Stimulated activated CD8-positive, alpha-beta memory T cell treated with anti-CD3 and anti-CD28 coated beads, Interleukin-4, amount 100 ng/mL, for 1 hour (primary cell): Measurements from ENCODE around the gene PTPMT1.

Source experiments
- DNase-seq, 2 donors: peaks; one replicate each; pipeline ENCODE4 v3.0.0-alpha.2; 2020; ENCODE audit warnings: low read depth in 2 of 2, low spot score in 1 of 2

Gene PTPMT1

DNA sequence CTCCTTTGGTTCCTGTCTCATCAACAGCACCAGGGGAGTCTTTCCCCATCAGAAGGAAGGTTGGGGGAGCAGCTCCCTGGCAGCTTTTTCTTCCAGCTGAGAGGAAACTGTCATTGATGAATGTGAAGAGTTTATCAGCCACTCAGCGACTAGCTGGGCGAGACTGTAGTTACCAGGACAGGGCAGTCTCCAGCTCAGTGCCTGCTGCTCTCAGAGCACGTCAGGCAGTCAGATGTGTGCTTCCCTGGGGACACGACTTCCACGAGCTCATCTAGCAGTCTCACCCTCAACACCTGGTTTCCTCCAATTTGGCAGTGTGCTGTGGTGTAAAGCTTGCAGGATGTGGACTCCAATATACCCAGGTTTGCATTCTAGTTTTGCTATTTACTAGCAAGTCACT is 41.3 kb downstream of the PTPMT1 start:
- DNase-seq: no peak

DNA sequence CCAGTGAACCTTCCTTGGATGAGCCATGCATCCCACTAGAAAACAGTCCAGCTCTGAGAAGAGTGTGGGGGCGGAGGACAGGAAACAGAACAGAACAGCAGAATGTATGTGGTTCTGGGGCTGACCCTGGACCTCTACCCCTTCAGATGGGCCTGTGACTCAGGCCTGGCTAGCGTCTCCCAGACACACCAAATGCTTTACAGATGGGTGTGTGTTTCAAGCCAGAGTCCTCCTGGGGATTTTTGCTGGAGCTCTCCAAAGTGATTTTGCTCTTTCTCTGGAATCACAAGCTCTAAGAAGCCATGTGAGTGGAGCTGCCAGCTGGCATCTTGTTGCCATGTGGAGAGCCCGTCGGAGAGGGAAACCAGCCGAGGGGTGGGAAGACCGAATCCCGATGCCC is 42.0 kb downstream of the PTPMT1 start:
- no peak for DNase-seq

DNA sequence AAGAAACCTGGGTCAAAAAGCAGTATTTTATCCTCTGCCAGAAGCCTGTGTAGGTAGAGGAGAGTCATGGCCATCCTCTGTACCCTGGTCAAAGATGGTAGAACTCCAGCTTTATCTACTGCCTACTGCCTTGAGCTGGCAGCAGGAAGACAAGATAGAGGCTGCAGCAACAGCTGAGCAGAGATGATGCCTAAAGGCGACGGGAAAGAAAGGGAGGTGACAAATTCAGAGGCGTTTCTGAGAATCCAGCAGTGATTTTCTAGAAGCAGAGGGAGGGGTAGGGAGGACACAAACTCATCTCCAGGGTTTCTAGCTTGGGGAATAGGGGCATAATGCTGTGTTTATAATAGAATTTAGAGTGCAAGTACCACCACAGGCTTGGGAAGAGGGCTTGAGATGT is 44.3 kb downstream of the PTPMT1 start:
- no peak for DNase-seq

DNA sequence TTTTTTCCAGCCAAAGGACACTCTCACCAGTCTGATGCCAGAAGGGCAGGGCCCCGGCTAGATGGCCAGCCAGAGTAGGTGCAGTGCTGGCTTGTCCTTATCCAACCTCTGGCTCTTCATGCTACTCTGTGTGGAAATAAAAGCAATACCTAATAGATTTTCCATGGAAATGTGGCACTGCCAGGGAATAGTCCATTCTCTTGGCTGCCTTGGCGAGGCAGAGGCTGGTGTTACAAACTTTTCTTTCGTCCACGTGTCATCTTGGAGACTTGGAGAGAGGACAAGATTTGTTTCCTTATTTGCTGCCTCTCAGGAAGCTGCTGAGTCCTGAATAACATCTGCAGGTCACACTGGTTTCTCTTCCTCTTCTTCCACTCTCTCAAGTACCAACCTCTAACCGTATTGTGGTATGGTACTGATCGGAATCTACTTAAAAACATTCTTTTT is 46.0 kb downstream of the PTPMT1 start:
- no peak for DNase-seq

DNA sequence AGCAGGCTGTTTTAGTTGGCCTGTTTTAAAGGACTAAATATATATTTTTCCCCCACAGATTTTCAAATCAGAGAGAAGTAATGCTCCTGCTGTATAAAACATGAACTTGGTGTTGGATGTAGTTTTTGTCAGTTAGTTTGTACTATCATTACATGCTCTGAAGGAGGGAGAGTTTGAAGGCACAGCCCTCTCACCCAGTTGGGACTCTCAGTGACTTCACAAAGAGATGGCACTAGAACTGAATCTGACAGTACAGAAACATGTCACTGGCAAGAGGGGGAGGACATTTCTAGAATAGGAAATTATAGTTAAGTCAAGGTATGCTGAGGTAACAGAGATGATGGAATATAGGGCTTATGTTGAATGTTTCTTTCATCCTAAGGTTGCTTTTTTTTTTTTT is 49.9 kb downstream of the PTPMT1 start:
- DNase-seq: no peak

DNA sequence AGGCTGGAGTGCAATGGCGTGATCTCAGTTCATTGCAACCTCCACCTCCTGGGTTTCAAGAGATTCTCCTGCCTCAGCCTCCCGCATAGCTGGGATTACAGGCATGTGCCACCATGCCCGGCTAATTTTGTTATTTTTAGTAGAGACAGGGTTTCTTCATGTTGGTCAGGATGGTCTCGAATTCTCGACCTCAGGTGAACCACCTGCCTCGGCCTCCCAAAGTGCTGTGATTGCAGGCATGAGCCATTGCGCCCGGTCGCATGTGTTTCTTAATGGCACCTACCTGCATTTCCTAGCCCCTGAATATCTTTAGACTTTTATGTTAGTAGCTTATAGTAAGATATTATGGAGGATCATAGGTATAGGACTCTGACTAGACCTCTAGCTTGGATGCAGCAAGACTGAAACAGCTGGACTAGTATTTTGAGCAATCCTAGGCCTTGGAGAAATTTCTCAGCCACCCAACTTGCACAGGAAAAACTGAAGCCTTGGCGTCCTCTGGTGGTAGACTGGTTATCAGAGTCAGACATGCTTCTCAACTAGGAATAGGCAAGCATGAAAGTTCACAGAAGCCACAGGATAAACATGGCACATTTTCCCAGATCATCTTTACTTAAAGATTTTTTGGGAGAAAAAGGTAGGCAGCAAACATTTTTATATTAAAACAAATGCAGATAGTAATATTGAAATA is 51.5 kb downstream of the PTPMT1 start:
- no peak for DNase-seq

DNA sequence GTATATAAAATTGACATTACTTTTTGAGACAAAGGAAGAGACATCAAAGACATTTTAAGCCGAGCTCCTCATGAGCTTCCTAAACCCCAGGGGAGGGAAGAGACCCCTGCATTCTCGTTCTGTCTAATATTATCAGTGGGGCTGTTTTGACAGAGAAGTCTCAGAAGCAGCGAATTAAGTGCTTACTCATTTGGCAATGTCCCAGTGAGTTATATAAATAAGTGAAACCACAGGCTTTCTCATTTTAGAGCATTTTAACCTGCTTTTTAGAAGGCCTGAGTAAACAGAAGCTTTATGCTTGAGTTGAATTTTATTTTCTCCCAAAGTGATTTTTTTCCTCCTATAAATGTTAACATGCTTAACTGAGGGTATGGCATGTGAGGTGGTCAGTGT is 52.0 kb downstream of the PTPMT1 start:
- no peak for DNase-seq

DNA sequence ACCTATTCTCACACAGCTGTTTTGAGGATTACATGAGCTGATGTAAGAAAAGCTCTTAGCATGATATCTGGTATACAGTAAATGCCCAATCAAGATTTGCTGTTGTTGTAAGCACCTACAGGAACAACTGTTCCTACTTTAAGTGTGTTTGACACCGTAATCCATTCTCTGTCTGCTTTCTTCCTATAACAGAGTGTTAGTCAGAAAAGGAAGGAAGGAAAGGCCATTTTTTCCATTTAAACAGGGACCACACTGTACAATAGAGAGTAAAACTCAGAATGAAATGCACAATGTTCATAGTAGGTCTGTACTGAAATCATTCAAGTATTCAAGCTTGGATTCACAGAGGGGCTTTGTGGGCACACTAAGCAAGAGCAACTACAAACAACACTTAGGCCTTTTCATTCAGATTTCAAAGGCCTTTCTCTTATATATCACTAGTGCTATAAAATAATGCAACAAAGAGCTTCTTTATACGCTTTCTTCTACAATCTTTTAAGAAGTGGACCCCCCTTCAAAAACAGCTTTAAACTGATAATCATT is 55.5 kb downstream of the PTPMT1 start:
- no peak for DNase-seq
